ENCODE data around the gene HLA-E. TPM values are rescaled to one million over a fixed set of nuclear protein-coding genes. Genes with fewer than 3 reads are reported as not detected.
A peak's percentile ranks its signal among the peaks of the same experiment; 100 is the strongest.
"Not testable (repeated sequence)": the region's sequence is repeated elsewhere in the genome, so short reads cannot be mapped to it uniquely, and the experiment has no call there.

The HLA-E gene
- polyA plus RNA-seq, 4 donors, result 72.5 to 494 (median 229) TPM

GRCh38 chr6:30493643-30494250 lies 4.4 kb downstream of the HLA-E start:
- no peak for FAIRE-seq
- WGBS, 3 donors, result 67 to 84% (median 73%) methylated on average over 7 to 8 of the region's 8 CpGs
- Histone ChIP-seq H3K36me3 (ENCODE audit: control insufficient read depth in 3 of 3, insufficient read depth in 2 of 3, low read depth in 1 of 3, low read length in 3 of 3) (peaks cover 11 to 34% (median 14%) of the 10 kb centered on the region in 3 donors), H3K9me3 (ENCODE audit: control insufficient read depth in 2 of 2, insufficient read depth in 1 of 2, low read depth in 1 of 2, low read length in 1 of 2) (no peaks in the 10 kb centered on the region), H3K27me3 (ENCODE audit: control insufficient read depth in 3 of 3, insufficient read depth in 3 of 3, low read length in 3 of 3) (no peaks in the 10 kb centered on the region), H3K4me1 (ENCODE audit: control insufficient read depth in 3 of 3, insufficient read depth in 2 of 3, low read depth in 1 of 3, low read length in 2 of 3) (peaks cover 2 to 11% (median 8%) of the 10 kb centered on the region in 3 donors), H3K27ac (ENCODE audit: low read depth in 1 of 3, low read length in 2 of 3) (no peak overlapping the region), H3K4me3 (ENCODE audit: low read depth in 1 of 3, low read length in 3 of 3) (no peak overlapping the region)
- no peak for DNase-seq

- no peak for DNase-seq
- Histone ChIP-seq H3K27ac (ENCODE audit: low read depth in 1 of 3, low read length in 2 of 3) (peak overlapping the region in 1 of 3 donors; percentile 8), H3K4me1 (ENCODE audit: control insufficient read depth in 3 of 3, insufficient read depth in 2 of 3, low read depth in 1 of 3, low read length in 2 of 3) (peaks cover 2 to 9% (median 8%) of the 10 kb centered on the region in 3 donors), H3K9me3 (ENCODE audit: control insufficient read depth in 2 of 2, insufficient read depth in 1 of 2, low read depth in 1 of 2, low read length in 1 of 2) (no peaks in the 10 kb centered on the region), H3K36me3 (ENCODE audit: control insufficient read depth in 3 of 3, insufficient read depth in 2 of 3, low read depth in 1 of 3, low read length in 3 of 3) (peaks cover 11 to 34% (median 14%) of the 10 kb centered on the region in 3 donors), H3K27me3 (ENCODE audit: control insufficient read depth in 3 of 3, insufficient read depth in 3 of 3, low read length in 3 of 3) (no peaks in the 10 kb centered on the region), H3K4me3 (ENCODE audit: low read depth in 1 of 3, low read length in 3 of 3) (no peak overlapping the region)
- FAIRE-seq, result no peak
- WGBS, 3 donors, result 71 to 85% (median 74%) methylated on average over 8 of the region's 8 CpGs
Measured at GRCh38 chr6:30494291-30494861, 5.1 kb downstream of the HLA-E start.

- peaks cover 11 to 34% (median 14%) of the 10 kb centered on the region in 3 donors for H3K36me3 ChIP-seq (ENCODE audit: control insufficient read depth in 3 of 3, insufficient read depth in 2 of 3, low read depth in 1 of 3, low read length in 3 of 3)
- not testable (repeated sequence) for H3K4me1 ChIP-seq (ENCODE audit: control insufficient read depth in 3 of 3, insufficient read depth in 2 of 3, low read depth in 1 of 3, low read length in 2 of 3); DNase-seq; H3K4me3 ChIP-seq (ENCODE audit: low read depth in 1 of 3, low read length in 3 of 3); H3K9me3 ChIP-seq (ENCODE audit: control insufficient read depth in 2 of 2, insufficient read depth in 1 of 2, low read depth in 1 of 2, low read length in 1 of 2); H3K27ac ChIP-seq (ENCODE audit: low read depth in 1 of 3, low read length in 2 of 3); FAIRE-seq; H3K27me3 ChIP-seq (ENCODE audit: control insufficient read depth in 3 of 3, insufficient read depth in 3 of 3, low read length in 3 of 3)
- WGBS, 3 donors, result 83 to 84% (median 84%) methylated on average over 4 of the region's 4 CpGs
Measured at GRCh38 chr6:30495060-30495459, 5.8 kb downstream of the HLA-E start.

- FAIRE-seq, result no peak
- Histone ChIP-seq H3K9me3 (ENCODE audit: control insufficient read depth in 2 of 2, insufficient read depth in 1 of 2, low read depth in 1 of 2, low read length in 1 of 2) (no peaks in the 10 kb centered on the region), H3K4me1 (ENCODE audit: control insufficient read depth in 3 of 3, insufficient read depth in 2 of 3, low read depth in 1 of 3, low read length in 2 of 3) (peaks cover 0 to 5% (median 2%) of the 10 kb centered on the region in 3 donors), H3K27me3 (ENCODE audit: control insufficient read depth in 3 of 3, insufficient read depth in 3 of 3, low read length in 3 of 3) (no peaks in the 10 kb centered on the region), H3K4me3 (ENCODE audit: low read depth in 1 of 3, low read length in 3 of 3) (no peak overlapping the region), H3K36me3 (ENCODE audit: control insufficient read depth in 3 of 3, insufficient read depth in 2 of 3, low read depth in 1 of 3, low read length in 3 of 3) (peaks cover 7 to 25% (median 9%) of the 10 kb centered on the region in 3 donors), H3K27ac (ENCODE audit: low read depth in 1 of 3, low read length in 2 of 3) (peak overlapping the region in 1 of 3 donors; percentile 80)
- no peak for DNase-seq
- WGBS, 3 donors, result 93 to 96% (median 94%) methylated on average over 4 of the region's 4 CpGs
Measured at GRCh38 chr6:30495993-30496392, 6.7 kb downstream of the HLA-E start.

GRCh38 chr6:30497261-30497599 lies 7.9 kb downstream of the HLA-E start:
- WGBS, 3 donors, result 93 to 96% (median 96%) methylated on average over 5 of the region's 5 CpGs
- H3K9me3 ChIP-seq (ENCODE audit: control insufficient read depth in 2 of 2, insufficient read depth in 1 of 2, low read depth in 1 of 2, low read length in 1 of 2); H3K27ac ChIP-seq (ENCODE audit: low read depth in 1 of 3, low read length in 2 of 3); H3K27me3 ChIP-seq (ENCODE audit: control insufficient read depth in 3 of 3, insufficient read depth in 3 of 3, low read length in 3 of 3); DNase-seq; H3K4me3 ChIP-seq (ENCODE audit: low read depth in 1 of 3, low read length in 3 of 3); FAIRE-seq; H3K4me1 ChIP-seq (ENCODE audit: control insufficient read depth in 3 of 3, insufficient read depth in 2 of 3, low read depth in 1 of 3, low read length in 2 of 3): not testable (repeated sequence)
- peaks cover 3 to 13% (median 4%) of the 10 kb centered on the region in 3 donors for H3K36me3 ChIP-seq (ENCODE audit: control insufficient read depth in 3 of 3, insufficient read depth in 2 of 3, low read depth in 1 of 3, low read length in 3 of 3)

GRCh38 chr6:30497714-30498113 lies 8.4 kb downstream of the HLA-E start:
- Histone ChIP-seq H3K9me3 (ENCODE audit: control insufficient read depth in 2 of 2, insufficient read depth in 1 of 2, low read depth in 1 of 2, low read length in 1 of 2) (no peaks in the 10 kb centered on the region), H3K4me1 (ENCODE audit: control insufficient read depth in 3 of 3, insufficient read depth in 2 of 3, low read depth in 1 of 3, low read length in 2 of 3) (peaks cover 0 to 3% (median 0%) of the 10 kb centered on the region in 3 donors), H3K27me3 (ENCODE audit: control insufficient read depth in 3 of 3, insufficient read depth in 3 of 3, low read length in 3 of 3) (no peaks in the 10 kb centered on the region), H3K4me3 (ENCODE audit: low read depth in 1 of 3, low read length in 3 of 3) (no peak overlapping the region), H3K27ac (ENCODE audit: low read depth in 1 of 3, low read length in 2 of 3) (no peak overlapping the region), H3K36me3 (ENCODE audit: control insufficient read depth in 3 of 3, insufficient read depth in 2 of 3, low read depth in 1 of 3, low read length in 3 of 3) (peaks cover 0 to 8% (median 1%) of the 10 kb centered on the region in 3 donors)
- no peak for DNase-seq
- no peak for FAIRE-seq
- 83 to 94% (median 91%) methylated on average over 3 of the region's 3 CpGs for WGBS, 3 donors

- FAIRE-seq; DNase-seq; H3K9me3 ChIP-seq (ENCODE audit: control insufficient read depth in 2 of 2, insufficient read depth in 1 of 2, low read depth in 1 of 2, low read length in 1 of 2); H3K27me3 ChIP-seq (ENCODE audit: control insufficient read depth in 3 of 3, insufficient read depth in 3 of 3, low read length in 3 of 3); H3K4me1 ChIP-seq (ENCODE audit: control insufficient read depth in 3 of 3, insufficient read depth in 2 of 3, low read depth in 1 of 3, low read length in 2 of 3); H3K4me3 ChIP-seq (ENCODE audit: low read depth in 1 of 3, low read length in 3 of 3); H3K27ac ChIP-seq (ENCODE audit: low read depth in 1 of 3, low read length in 2 of 3); H3K36me3 ChIP-seq (ENCODE audit: control insufficient read depth in 3 of 3, insufficient read depth in 2 of 3, low read depth in 1 of 3, low read length in 3 of 3): not testable (repeated sequence)
- 90 to 97% (median 94%) methylated on average over 29 to 36 of the region's 37 CpGs for WGBS, 3 donors
Measured at GRCh38 chr6:30498705-30499104, 9.4 kb downstream of the HLA-E start.

GRCh38 chr6:30500421-30501355 lies 11.4 kb downstream of the HLA-E start:
- Histone ChIP-seq H3K27ac (ENCODE audit: low read depth in 1 of 3, low read length in 2 of 3) (peak overlapping the region in 1 of 3 donors; percentile 52), H3K27me3 (ENCODE audit: control insufficient read depth in 3 of 3, insufficient read depth in 3 of 3, low read length in 3 of 3) (no peaks in the 10 kb centered on the region), H3K9me3 (ENCODE audit: control insufficient read depth in 2 of 2, insufficient read depth in 1 of 2, low read depth in 1 of 2, low read length in 1 of 2) (no peaks in the 10 kb centered on the region), H3K4me1 (ENCODE audit: control insufficient read depth in 3 of 3, insufficient read depth in 2 of 3, low read depth in 1 of 3, low read length in 2 of 3) (peaks cover 0 to 3% (median 0%) of the 10 kb centered on the region in 3 donors), H3K36me3 (ENCODE audit: control insufficient read depth in 3 of 3, insufficient read depth in 2 of 3, low read depth in 1 of 3, low read length in 3 of 3) (no peaks in the 10 kb centered on the region), H3K4me3 (ENCODE audit: low read depth in 1 of 3, low read length in 3 of 3) (no peak overlapping the region)
- no peak for DNase-seq
- no peak for FAIRE-seq
- 50 to 71% (median 69%) methylated on average over 10 of the region's 10 CpGs for whole genome bisulfite sequencing, 3 donors

All from small intestine (tissue), 7 donors.